CD4-positive, alpha-beta T cell (primary cell): Measurements from ENCODE around the gene MTHFD2. TPM values are rescaled to one million over a fixed set of nuclear protein-coding genes. Genes with fewer than 3 reads are reported as not detected.

Source experiments
- ATAC-seq: fragments of 200-7000 bp; cut with Tn5 transposase; one replicate; pipeline ENCODE4 v1.10.0; 2022; ENCODE audit warnings: mild to moderate bottlenecking; ENCODE audit not compliant: poor library complexity
- CTCF ChIA-PET: fragments of 350-600 bp; sonication (Branson Sonifier 250); formaldehyde crosslinking; loops from one replicate; lab custom pipeline; 2021; ENCODE audit warnings: antibody characterized with exemption, inconsistent platforms; lab: Charles Lee
- POLR2A ChIA-PET: fragments of 350-600 bp; sonication (Branson Sonifier 250); formaldehyde crosslinking; loops from one replicate; lab custom pipeline; 2021; ENCODE audit warnings: antibody characterized with exemption, inconsistent platforms; lab: Charles Lee
- DNase-seq, 14 experiments: peaks; one replicate each; pipeline ENCODE4 v3.0.0-alpha.2; 2013 to 2020; ENCODE audit warnings: mixed read lengths in 2 of 14
- H3K27ac ChIP-seq, 2 donors: one replicate each; pipeline versions ENCODE4 v1.5.1 to v1.7.0; 2013; ENCODE audit warnings: low read length in 2 of 2, low read depth in 1 of 2, mild to moderate bottlenecking in 1 of 2
- H3K27me3 ChIP-seq, 2 experiments: 1 replicate in 1 of 2; 2 replicates in 1 of 2; pipeline versions ENCODE4 v1.6.1 to v1.7.0; 2013; ENCODE audit warnings: low read length in 2 of 2, control low read depth in 1 of 2, mild to moderate bottlenecking in 1 of 2, moderate library complexity in 1 of 2; ENCODE audit not compliant: insufficient read depth in 2 of 2, control insufficient read depth in 1 of 2
- H3K36me3 ChIP-seq: one replicate; pipeline ENCODE4 v1.6.1; 2013; ENCODE audit warnings: low read length, control low read depth; ENCODE audit not compliant: insufficient read depth
- H3K4me1 ChIP-seq: one replicate; pipeline ENCODE4 v1.6.1; 2013; ENCODE audit warnings: low read length, control low read depth; ENCODE audit not compliant: insufficient read depth
- H3K4me3 ChIP-seq: one replicate; pipeline ENCODE4 v1.5.1; 2013; ENCODE audit warnings: mild to moderate bottlenecking, low read length, moderate library complexity
- H3K9me3 ChIP-seq, 2 experiments: 1 replicate in 1 of 2; 2 replicates in 1 of 2; pipeline versions ENCODE4 v1.6.1 to v1.7.0; 2013; ENCODE audit warnings: low read length in 2 of 2, mild to moderate bottlenecking in 2 of 2, control low read depth in 1 of 2, moderate library complexity in 1 of 2; ENCODE audit not compliant: control insufficient read depth in 1 of 2, insufficient read depth in 1 of 2
- H3K27ac Mint-ChIP-seq: one replicate; pipeline ENCODE4 v1.8.0; 2020; ENCODE audit warnings: mixed read lengths
- H3K27me3 Mint-ChIP-seq: one replicate; pipeline ENCODE4 v1.8.0; 2021; ENCODE audit warnings: mixed read lengths
- H3K36me3 Mint-ChIP-seq: one replicate; pipeline ENCODE4 v1.8.0; 2021; ENCODE audit warnings: low read depth, mixed read lengths
- H3K4me1 Mint-ChIP-seq: one replicate; pipeline ENCODE4 v1.8.0; 2021; ENCODE audit warnings: low read depth, mixed read lengths
- H3K4me3 Mint-ChIP-seq: one replicate; pipeline ENCODE4 v1.8.0; 2020; ENCODE audit warnings: mild to moderate bottlenecking, mixed read lengths
- H3K9me3 Mint-ChIP-seq: one replicate; pipeline ENCODE4 v1.8.0; 2020; ENCODE audit warnings: mixed read lengths
- intact Hi-C, 2 experiments: fragments of 100-400 bp; cut with DNase I in 1 of 2; cut with micrococcal nuclease in 1 of 2; formaldehyde crosslinking; loops; one replicate each; pipeline versions ENCODE4 v1.15.1 to v1.9.0; 2023 to 2025; cut with DNase I, micrococcal nuclease
- total RNA-seq, 174 experiments: library from RNA in 2 of 174; stranded (reverse) in 2 of 174; gene quantifications; one replicate each; pipeline ENCODE4 v1.2.3 and lab custom pipeline; 2021 to 2026
- TF ChIP-seq, protein P1 (sequence below): fragments of 200-600 bp; IDR thresholded peaks from one replicate; pipeline ENCODE4 v1.8.0; 2022; ENCODE audit warnings: antibody characterized with exemption, mild to moderate bottlenecking

Gene MTHFD2
- total RNA-seq, 2 experiments from 2014 or later = 18.6 to 21.6 TPM

DNA sequence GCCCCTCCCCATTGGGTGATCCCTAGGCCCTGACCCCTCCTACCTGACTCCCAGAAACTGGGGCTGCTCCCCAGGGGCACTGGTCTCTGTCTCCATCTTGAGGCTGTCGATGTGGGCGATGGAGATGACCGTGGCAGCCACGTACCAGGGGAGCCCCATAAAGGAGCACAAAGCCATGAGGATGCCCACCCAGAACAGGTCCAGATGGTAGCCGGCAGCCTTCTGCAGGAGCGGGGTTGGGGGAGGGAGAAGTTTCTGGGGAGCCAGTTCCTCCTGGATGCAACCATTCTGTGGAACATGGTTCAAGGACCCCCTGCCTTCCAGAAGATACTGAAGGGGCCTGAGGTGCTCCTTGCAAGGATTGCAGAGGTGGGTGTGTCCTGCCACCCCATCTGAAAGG, 34.0 kb downstream of the MTHFD2 start:
- TF ChIP-seq, protein P1, sequence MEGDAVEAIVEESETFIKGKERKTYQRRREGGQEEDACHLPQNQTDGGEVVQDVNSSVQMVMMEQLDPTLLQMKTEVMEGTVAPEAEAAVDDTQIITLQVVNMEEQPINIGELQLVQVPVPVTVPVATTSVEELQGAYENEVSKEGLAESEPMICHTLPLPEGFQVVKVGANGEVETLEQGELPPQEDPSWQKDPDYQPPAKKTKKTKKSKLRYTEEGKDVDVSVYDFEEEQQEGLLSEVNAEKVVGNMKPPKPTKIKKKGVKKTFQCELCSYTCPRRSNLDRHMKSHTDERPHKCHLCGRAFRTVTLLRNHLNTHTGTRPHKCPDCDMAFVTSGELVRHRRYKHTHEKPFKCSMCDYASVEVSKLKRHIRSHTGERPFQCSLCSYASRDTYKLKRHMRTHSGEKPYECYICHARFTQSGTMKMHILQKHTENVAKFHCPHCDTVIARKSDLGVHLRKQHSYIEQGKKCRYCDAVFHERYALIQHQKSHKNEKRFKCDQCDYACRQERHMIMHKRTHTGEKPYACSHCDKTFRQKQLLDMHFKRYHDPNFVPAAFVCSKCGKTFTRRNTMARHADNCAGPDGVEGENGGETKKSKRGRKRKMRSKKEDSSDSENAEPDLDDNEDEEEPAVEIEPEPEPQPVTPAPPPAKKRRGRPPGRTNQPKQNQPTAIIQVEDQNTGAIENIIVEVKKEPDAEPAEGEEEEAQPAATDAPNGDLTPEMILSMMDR = no peak
- intact Hi-C loops = no loop called here
- H3K36me3 Mint-ChIP-seq = peaks cover 16% of the 10 kb centered on the region
- H3K4me3 ChIP-seq = no peak overlapping the region
- H3K4me3 Mint-ChIP-seq = no peak overlapping the region
- DNase-seq = peak in 1 of 14 experiments; percentile 0
- H3K36me3 ChIP-seq = no peaks in the 10 kb centered on the region
- no peaks in the 10 kb centered on the region for H3K4me1 ChIP-seq
- no peaks in the 10 kb centered on the region for H3K9me3 ChIP-seq
- H3K27ac Mint-ChIP-seq = no peak overlapping the region
- H3K27me3 Mint-ChIP-seq = no peaks in the 10 kb centered on the region
- H3K4me1 Mint-ChIP-seq = no peaks in the 10 kb centered on the region
- H3K27ac ChIP-seq = no peak overlapping the region
- CTCF ChIA-PET = no interaction called here
- POLR2A ChIA-PET = no interaction called here
- H3K27me3 ChIP-seq = no peaks in the 10 kb centered on the region
- no peaks in the 10 kb centered on the region for H3K9me3 Mint-ChIP-seq
- no peak for ATAC-seq

GRCh38 chr2:74233648-74234047, 35.2 kb downstream of the MTHFD2 start:
- Mint-ChIP-seq H3K4me3 (no peak overlapping the region), H3K4me1 (no peaks in the 10 kb centered on the region), H3K27ac (no peak overlapping the region), H3K9me3 (no peaks in the 10 kb centered on the region), H3K36me3 (peaks cover 16% of the 10 kb centered on the region), H3K27me3 (no peaks in the 10 kb centered on the region)
- CTCF ChIA-PET = no interaction called here
- ATAC-seq (no peak), DNase-seq (no peak)
- no peaks in the 10 kb centered on the region for H3K36me3 ChIP-seq
- intact Hi-C loops = no loop called here
- no peaks in the 10 kb centered on the region for H3K27me3 ChIP-seq
- TF ChIP-seq, protein P1 = no peak
- no peak overlapping the region for H3K27ac ChIP-seq
- POLR2A ChIA-PET = no interaction called here
- no peaks in the 10 kb centered on the region for H3K4me1 ChIP-seq
- H3K9me3 ChIP-seq = no peaks in the 10 kb centered on the region
- no peak overlapping the region for H3K4me3 ChIP-seq

DNA sequence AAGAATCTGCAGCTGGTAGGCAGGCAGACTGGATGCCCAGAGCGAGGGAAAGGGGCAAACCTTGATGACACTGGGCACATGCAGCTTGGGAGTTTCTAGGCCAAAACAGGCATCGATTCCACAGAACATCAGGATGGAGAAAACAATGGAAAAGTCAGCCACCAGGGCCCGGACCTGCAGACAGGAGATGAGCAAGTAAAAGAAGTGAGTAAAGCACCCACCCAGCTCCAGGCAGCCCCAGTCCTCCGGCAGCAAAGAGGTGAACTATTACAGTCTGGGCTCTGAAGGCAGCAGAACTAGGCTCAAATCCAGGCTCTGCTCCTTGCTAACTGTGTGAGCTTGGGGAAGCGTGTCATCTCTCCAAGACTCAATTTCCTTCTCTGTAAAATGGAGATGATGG, 36.6 kb downstream of the MTHFD2 start:
- Mint-ChIP-seq H3K4me3 (no peak overlapping the region), H3K9me3 (no peaks in the 10 kb centered on the region), H3K27me3 (no peaks in the 10 kb centered on the region), H3K27ac (no peak overlapping the region), H3K36me3 (peaks cover 16% of the 10 kb centered on the region), H3K4me1 (no peaks in the 10 kb centered on the region)
- H3K4me1 ChIP-seq = no peaks in the 10 kb centered on the region
- no peaks in the 10 kb centered on the region for H3K9me3 ChIP-seq
- DNase-seq = no peak
- H3K36me3 ChIP-seq = no peaks in the 10 kb centered on the region
- TF ChIP-seq, protein P1 = no peak
- no peak overlapping the region for H3K27ac ChIP-seq
- no peaks in the 10 kb centered on the region for H3K27me3 ChIP-seq
- ChIA-PET POLR2A (no interaction called here), CTCF (no interaction called here)
- no peak for ATAC-seq
- intact Hi-C loops = no loop called here
- H3K4me3 ChIP-seq = no peak overlapping the region
